ENCODE measurements around the gene EME2.
"Not testable (repeated sequence)": the region's sequence is repeated elsewhere in the genome, so short reads cannot be mapped to it uniquely, and the experiment has no call there.

The EME2 gene

GRCh38 chr16:1732551-1732987 lies 40.0 kb upstream of the EME2 start:
- not testable (repeated sequence) for H3K9ac ChIP-seq (ENCODE audit: low read depth, low read length); H3K4me1 ChIP-seq (ENCODE audit: control insufficient read depth, insufficient read depth, low read length); H3K4me3 ChIP-seq (ENCODE audit: low read depth, low read length); H3K27me3 ChIP-seq (ENCODE audit: control insufficient read depth, insufficient read depth, low read length); H3K9me3 ChIP-seq (ENCODE audit: control insufficient read depth, insufficient read depth, low read length)
- peaks cover 25% of the 10 kb centered on the region for H3K36me3 ChIP-seq (ENCODE audit: control insufficient read depth, insufficient read depth, low read length)

- H3K9me3 ChIP-seq (ENCODE audit: control insufficient read depth, insufficient read depth, low read length) = peaks cover 3% of the 10 kb centered on the region
- H3K9ac ChIP-seq (ENCODE audit: low read depth, low read length) = no peak overlapping the region
- H3K4me3 ChIP-seq (ENCODE audit: low read depth, low read length) = no peak overlapping the region
- no peaks in the 10 kb centered on the region for H3K27me3 ChIP-seq (ENCODE audit: control insufficient read depth, insufficient read depth, low read length)
- peaks cover 22% of the 10 kb centered on the region for H3K36me3 ChIP-seq (ENCODE audit: control insufficient read depth, insufficient read depth, low read length)
- H3K4me1 ChIP-seq (ENCODE audit: control insufficient read depth, insufficient read depth, low read length) = no peaks in the 10 kb centered on the region
These were observed 38.5 kb upstream of the EME2 start for GRCh38 chr16:1734123-1734522.

DNA sequence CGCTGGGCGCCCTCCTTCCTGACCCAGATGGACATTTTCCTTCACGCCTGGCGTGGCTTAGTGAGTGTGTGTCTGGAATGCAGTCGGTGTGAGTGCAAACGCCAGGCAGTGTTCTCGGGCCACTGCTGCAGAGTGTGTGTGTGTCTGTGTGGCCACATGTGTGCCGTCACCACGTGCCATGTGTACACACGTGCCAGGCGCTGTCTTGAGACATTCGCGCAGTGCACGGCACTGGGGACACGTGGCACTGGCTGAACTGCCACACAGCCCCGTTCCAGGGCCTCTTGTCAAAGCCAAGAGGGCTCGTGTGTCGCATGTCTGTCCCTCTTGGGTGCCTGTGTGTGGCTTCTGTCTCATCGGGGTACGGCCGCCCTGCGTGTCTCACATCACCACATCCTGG lies 37.8 kb upstream of the EME2 start:
- Histone ChIP-seq H3K4me3 (ENCODE audit: low read depth, low read length) (no peak overlapping the region), H3K36me3 (ENCODE audit: control insufficient read depth, insufficient read depth, low read length) (peaks cover 21% of the 10 kb centered on the region), H3K9me3 (ENCODE audit: control insufficient read depth, insufficient read depth, low read length) (peaks cover 3% of the 10 kb centered on the region), H3K4me1 (ENCODE audit: control insufficient read depth, insufficient read depth, low read length) (no peaks in the 10 kb centered on the region), H3K27me3 (ENCODE audit: control insufficient read depth, insufficient read depth, low read length) (no peaks in the 10 kb centered on the region), H3K9ac (ENCODE audit: low read depth, low read length) (no peak overlapping the region)

- Histone ChIP-seq H3K36me3 (ENCODE audit: control insufficient read depth, insufficient read depth, low read length) (peaks cover 15% of the 10 kb centered on the region), H3K27me3 (ENCODE audit: control insufficient read depth, insufficient read depth, low read length) (no peaks in the 10 kb centered on the region), H3K9me3 (ENCODE audit: control insufficient read depth, insufficient read depth, low read length) (peaks cover 3% of the 10 kb centered on the region), H3K9ac (ENCODE audit: low read depth, low read length) (no peak overlapping the region), H3K4me1 (ENCODE audit: control insufficient read depth, insufficient read depth, low read length) (no peaks in the 10 kb centered on the region), H3K4me3 (ENCODE audit: low read depth, low read length) (no peak overlapping the region)
These were observed 32.4 kb upstream of the EME2 start for GRCh38 chr16:1740234-1740633.

GRCh38 chr16:1740781-1741490 lies 31.7 kb upstream of the EME2 start:
- H3K27me3 ChIP-seq (ENCODE audit: control insufficient read depth, insufficient read depth, low read length) = no peaks in the 10 kb centered on the region
- H3K4me1 ChIP-seq (ENCODE audit: control insufficient read depth, insufficient read depth, low read length) = no peaks in the 10 kb centered on the region
- peaks cover 3% of the 10 kb centered on the region for H3K9me3 ChIP-seq (ENCODE audit: control insufficient read depth, insufficient read depth, low read length)
- no peak overlapping the region for H3K9ac ChIP-seq (ENCODE audit: low read depth, low read length)
- H3K4me3 ChIP-seq (ENCODE audit: low read depth, low read length) = no peak overlapping the region
- peaks cover 15% of the 10 kb centered on the region for H3K36me3 ChIP-seq (ENCODE audit: control insufficient read depth, insufficient read depth, low read length)

- no peaks in the 10 kb centered on the region for H3K27me3 ChIP-seq (ENCODE audit: control insufficient read depth, insufficient read depth, low read length)
- no peak overlapping the region for H3K4me3 ChIP-seq (ENCODE audit: low read depth, low read length)
- H3K4me1 ChIP-seq (ENCODE audit: control insufficient read depth, insufficient read depth, low read length) = no peaks in the 10 kb centered on the region
- H3K9ac ChIP-seq (ENCODE audit: low read depth, low read length) = no peak overlapping the region
- peaks cover 3% of the 10 kb centered on the region for H3K9me3 ChIP-seq (ENCODE audit: control insufficient read depth, insufficient read depth, low read length)
- H3K36me3 ChIP-seq (ENCODE audit: control insufficient read depth, insufficient read depth, low read length) = peaks cover 15% of the 10 kb centered on the region
These were observed 31.0 kb upstream of the EME2 start for GRCh38 chr16:1741553-1742165.

- Histone ChIP-seq H3K4me3 (ENCODE audit: low read depth, low read length) (no peak overlapping the region), H3K36me3 (ENCODE audit: control insufficient read depth, insufficient read depth, low read length) (peaks cover 28% of the 10 kb centered on the region)
These were observed 29.0 kb upstream of the EME2 start for GRCh38 chr16:1743376-1744337.

GRCh38 chr16:1744338-1744840 lies 28.2 kb upstream of the EME2 start:
- Histone ChIP-seq H3K36me3 (ENCODE audit: control insufficient read depth, insufficient read depth, low read length) (peaks cover 32% of the 10 kb centered on the region), H3K27me3 (ENCODE audit: control insufficient read depth, insufficient read depth, low read length) (no peaks in the 10 kb centered on the region), H3K9ac (ENCODE audit: low read depth, low read length) (no peak overlapping the region), H3K9me3 (ENCODE audit: control insufficient read depth, insufficient read depth, low read length) (no peaks in the 10 kb centered on the region), H3K4me1 (ENCODE audit: control insufficient read depth, insufficient read depth, low read length) (no peaks in the 10 kb centered on the region), H3K4me3 (ENCODE audit: low read depth, low read length) (no peak overlapping the region)

More at GRCh38 chr16:1743376-1744337, 29.0 kb upstream of the EME2 start:
- Histone ChIP-seq H3K9me3 (ENCODE audit: control insufficient read depth, insufficient read depth, low read length) (no peaks in the 10 kb centered on the region), H3K4me1 (ENCODE audit: control insufficient read depth, insufficient read depth, low read length) (no peaks in the 10 kb centered on the region), H3K27me3 (ENCODE audit: control insufficient read depth, insufficient read depth, low read length) (no peaks in the 10 kb centered on the region), H3K9ac (ENCODE audit: low read depth, low read length) (no peak overlapping the region)

- no peaks in the 10 kb centered on the region for H3K4me1 ChIP-seq (ENCODE audit: control insufficient read depth, insufficient read depth, low read length)
- no peaks in the 10 kb centered on the region for H3K9me3 ChIP-seq (ENCODE audit: control insufficient read depth, insufficient read depth, low read length)
- no peak overlapping the region for H3K9ac ChIP-seq (ENCODE audit: low read depth, low read length)
- no peaks in the 10 kb centered on the region for H3K27me3 ChIP-seq (ENCODE audit: control insufficient read depth, insufficient read depth, low read length)
- H3K36me3 ChIP-seq (ENCODE audit: control insufficient read depth, insufficient read depth, low read length) = peaks cover 26% of the 10 kb centered on the region
- H3K4me3 ChIP-seq (ENCODE audit: low read depth, low read length) = no peak overlapping the region
These were observed 27.3 kb upstream of the EME2 start for GRCh38 chr16:1745181-1745899.

DNA sequence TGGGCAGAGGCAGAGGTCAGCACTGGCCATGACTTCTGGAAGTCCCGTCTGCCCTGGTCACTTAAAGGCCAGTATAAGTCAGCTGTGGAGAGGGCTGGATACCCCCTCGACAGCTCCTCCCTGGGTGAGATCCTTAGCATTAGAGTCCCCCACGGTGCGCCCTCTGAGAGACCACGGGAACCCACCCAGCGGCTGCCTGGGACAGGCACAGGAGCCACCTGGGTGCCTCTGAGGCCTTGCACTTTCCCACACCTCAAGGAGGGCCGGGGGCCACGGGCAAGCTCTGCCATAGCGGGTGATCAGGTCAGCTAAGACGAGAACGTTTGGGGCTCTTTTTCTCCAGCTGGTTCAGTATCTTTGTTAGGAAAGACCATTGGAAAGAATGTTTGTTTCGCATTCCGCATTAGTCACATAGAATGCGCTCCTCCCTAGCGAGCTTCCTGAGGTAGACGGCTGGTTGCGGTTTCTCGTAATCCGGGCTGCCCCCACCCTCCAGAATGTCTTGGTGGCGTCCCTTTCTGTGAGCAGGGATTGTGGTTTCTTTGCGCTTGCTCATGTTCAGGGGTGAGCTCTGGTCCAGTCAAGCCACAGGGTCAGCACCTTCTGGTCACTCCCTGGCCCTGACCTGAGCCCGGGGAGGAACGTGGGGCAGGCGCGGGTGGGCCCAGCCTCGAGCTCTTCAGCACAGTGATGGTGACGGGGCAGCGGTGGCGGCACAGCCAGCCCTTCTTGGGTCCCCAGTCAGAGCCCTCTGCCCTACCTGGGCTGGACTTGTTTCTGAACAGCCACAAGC lies 26.5 kb upstream of the EME2 start:
- no peaks in the 10 kb centered on the region for H3K27me3 ChIP-seq (ENCODE audit: control insufficient read depth, insufficient read depth, low read length)
- H3K4me1 ChIP-seq (ENCODE audit: control insufficient read depth, insufficient read depth, low read length) = no peaks in the 10 kb centered on the region
- H3K9me3 ChIP-seq (ENCODE audit: control insufficient read depth, insufficient read depth, low read length) = no peaks in the 10 kb centered on the region
- no peak overlapping the region for H3K4me3 ChIP-seq (ENCODE audit: low read depth, low read length)
- H3K36me3 ChIP-seq (ENCODE audit: control insufficient read depth, insufficient read depth, low read length) = peaks cover 20% of the 10 kb centered on the region
- no peak overlapping the region for H3K9ac ChIP-seq (ENCODE audit: low read depth, low read length)

Measured in iPS-15b (cell line).